NCI-H345 treated with DMSO at 0.1 percent for 48 hours (cell line): ENCODE measurements around the gene SKAP2.

ENCODE experiments used
- DNase-seq: peaks from one replicate; lab custom pipeline; 2025; ENCODE audit not compliant: unreplicated experiment; lab: John Stamatoyannopoulos, UW

SKAP2 gene

GRCh38 chr7:26698194-26698593 lies 166.2 kb downstream of the SKAP2 start:
- DNase-seq: no peak

GRCh38 chr7:26696978-26697377 lies 167.4 kb downstream of the SKAP2 start:
- DNase-seq: no peak

DNA sequence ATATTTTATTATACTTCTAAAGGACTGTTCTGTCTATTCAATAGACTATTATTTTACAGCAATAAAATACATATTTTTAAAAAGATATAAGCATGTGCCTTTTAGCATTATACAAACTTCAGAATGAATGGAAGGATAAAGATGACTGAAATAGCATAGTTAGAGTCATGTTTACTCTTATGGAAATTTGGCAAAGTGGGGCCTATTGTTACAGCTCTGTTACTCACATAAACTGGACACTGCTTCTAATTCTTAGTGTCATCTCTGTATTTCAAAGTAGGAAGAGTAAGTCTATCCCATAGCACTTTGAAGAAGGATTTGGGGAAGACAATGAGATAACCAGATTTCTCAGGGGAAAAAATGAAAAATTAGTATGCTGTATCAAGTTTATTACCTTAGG lies 168.2 kb downstream of the SKAP2 start:
- DNase-seq: no peak

DNA sequence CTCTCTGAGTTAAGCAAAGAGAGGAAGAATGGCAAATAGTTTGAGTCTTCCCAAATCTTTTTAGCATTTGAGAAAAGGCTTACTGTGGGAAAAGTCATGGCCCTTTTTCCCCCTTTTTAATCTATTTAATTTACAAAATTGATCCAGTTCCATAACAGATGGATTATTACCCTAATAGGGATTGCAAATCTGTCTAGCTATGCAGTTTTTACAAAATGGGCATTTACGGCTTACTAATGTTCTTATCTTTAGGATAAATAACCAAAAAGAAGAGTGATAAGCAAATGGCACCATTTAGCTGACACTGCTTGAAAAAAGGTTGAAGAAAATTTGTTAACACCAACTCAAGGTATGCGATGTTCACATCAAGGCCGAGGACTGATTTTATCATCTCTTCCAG lies 169.7 kb downstream of the SKAP2 start:
- DNase-seq: no peak

GRCh38 chr7:26694141-26694540 lies 170.2 kb downstream of the SKAP2 start:
- DNase-seq: no peak

DNA sequence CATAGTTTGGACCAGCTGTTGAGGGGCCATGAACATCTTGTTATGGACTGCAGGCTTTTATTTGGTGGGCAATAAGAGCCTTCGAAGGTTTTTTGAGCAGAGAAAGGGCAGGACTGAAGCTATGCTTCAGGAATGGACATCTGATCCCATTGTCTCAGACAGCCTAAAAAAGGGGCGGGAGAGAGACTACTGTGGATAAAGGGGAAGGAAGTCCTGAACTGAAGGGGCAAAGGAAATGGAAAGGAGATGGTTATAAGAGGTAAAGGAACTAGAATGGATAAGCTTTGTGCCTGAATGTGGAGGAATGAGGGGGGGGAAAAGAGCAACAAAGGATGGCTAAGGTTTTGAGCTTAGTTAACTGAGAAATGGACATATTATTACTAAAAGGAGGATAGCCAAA lies 172.5 kb downstream of the SKAP2 start:
- DNase-seq: no peak

DNA sequence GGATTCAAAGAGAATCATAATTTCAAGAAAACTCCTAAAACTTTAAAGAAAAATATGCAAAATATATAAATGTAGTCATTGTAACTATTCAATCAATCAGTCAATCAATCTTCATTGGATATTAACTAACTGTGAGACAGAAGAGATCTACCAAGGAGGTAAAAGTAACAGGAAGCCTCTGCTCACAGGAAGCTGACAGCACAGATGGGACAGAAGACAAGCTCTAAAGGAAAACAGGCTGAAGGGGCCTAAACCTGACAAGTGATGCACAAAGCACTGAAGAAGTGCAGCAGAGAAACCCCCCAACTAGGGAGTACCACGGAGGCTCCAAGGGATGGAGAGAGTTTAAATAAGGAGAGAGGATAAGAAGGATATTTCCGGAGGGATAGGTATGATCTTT lies 173.0 kb downstream of the SKAP2 start:
- DNase-seq: no peak

GRCh38 chr7:26690135-26690805 lies 174.1 kb downstream of the SKAP2 start:
- DNase-seq: no peak

DNA sequence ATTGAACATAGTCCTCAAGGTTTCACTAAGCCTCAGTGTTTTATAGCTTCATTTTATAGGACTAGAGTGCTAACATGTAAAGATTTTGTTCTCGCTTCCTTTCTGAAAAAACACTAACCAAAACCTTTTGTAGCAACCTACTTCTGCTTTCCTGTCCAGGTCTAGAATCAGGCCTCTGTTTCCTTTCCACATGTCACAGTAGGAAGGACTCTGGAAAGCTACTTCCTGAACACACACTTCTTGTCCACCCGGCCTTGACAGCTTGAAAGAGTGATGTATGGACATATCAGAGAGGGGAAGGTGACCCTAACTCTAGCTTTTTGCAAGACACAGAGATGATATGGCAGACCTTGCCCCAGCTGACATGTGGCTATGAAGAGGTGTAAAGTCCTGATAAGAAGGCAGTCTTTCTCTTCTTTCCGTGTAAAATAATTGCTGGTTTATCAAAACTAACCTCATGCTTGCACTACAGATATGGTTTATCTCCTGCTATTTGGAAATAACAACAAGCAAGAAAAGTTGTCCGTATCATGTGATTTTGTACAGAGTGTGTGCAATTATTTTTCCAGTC lies 175.4 kb downstream of the SKAP2 start:
- DNase-seq: no peak

GRCh38 chr7:26688388-26688787 lies 176.0 kb downstream of the SKAP2 start:
- DNase-seq: no peak

DNA sequence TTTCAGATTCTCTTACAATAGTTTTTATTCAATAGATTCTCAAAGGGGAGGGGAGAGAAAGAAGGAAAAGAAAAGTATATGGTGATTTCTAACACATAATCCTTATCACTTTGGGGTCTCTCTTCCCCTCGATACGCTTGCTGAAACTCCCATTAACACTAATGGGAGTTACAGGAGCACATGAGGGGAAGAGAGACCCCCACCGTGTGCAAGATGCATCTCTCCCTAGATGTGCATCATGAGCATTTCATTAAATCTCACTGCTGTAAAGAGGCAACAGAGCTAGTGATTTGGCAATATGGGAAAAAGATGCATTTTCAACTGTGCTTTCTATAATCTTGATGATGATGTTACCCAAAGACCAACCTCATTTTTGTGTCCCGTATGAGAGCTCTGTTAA lies 177.4 kb downstream of the SKAP2 start:
- DNase-seq: no peak

DNA sequence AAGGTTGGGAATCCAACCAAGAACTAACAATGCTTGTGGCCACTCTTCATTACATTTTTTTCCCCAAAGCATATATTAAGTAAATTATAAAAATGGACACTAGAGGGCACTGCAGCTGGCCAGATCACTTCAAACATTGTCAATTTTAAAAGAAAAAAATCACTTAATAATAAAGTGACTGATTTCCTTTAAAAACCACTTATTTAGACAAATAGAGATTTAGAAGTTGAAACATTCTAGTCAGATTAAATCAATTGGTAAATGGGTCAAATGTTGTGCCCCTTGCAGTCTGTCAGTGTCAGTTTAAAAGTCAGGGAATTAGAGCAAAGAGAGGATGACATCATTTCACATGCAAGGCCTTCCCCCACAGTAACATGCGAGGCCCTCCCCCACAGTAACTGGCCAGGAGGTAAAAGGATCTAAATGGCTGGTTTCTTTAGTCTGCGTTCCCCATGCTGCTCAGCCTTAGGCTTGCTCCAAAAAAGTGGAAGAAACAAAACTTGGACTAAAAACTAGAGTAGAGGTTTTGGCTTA lies 177.9 kb downstream of the SKAP2 start:
- DNase-seq: peak; percentile 47

- no peak for DNase-seq
Observed at GRCh38 chr7:26685606-26686005, 178.8 kb downstream of the SKAP2 start.

DNA sequence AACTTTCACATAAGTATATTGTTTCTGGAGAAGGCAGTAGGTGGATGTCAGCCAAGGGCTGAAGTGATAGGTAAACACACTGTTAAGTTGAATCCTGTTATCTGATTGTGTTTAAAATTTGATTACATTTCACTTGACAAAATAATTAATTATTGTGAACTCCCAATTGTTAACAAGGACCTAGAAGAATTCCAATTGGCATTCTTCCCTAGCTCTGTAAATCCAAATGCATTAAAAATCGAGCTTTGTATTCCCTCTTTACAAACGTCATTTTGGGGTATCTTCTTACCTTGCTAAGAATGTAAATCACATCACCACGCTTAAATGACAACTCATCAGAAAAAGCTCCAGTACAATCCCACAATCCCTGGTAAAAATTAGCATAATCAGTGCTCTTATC lies 179.9 kb downstream of the SKAP2 start:
- DNase-seq: peak; percentile 39

- DNase-seq: no peak
Observed at GRCh38 chr7:26683277-26683676, 181.1 kb downstream of the SKAP2 start.

GRCh38 chr7:26681819-26682418 lies 182.5 kb downstream of the SKAP2 start:
- DNase-seq: no peak

GRCh38 chr7:26680587-26680986 lies 183.8 kb downstream of the SKAP2 start:
- DNase-seq: no peak

GRCh38 chr7:26675143-26675887 lies 189.1 kb downstream of the SKAP2 start:
- no peak for DNase-seq

DNA sequence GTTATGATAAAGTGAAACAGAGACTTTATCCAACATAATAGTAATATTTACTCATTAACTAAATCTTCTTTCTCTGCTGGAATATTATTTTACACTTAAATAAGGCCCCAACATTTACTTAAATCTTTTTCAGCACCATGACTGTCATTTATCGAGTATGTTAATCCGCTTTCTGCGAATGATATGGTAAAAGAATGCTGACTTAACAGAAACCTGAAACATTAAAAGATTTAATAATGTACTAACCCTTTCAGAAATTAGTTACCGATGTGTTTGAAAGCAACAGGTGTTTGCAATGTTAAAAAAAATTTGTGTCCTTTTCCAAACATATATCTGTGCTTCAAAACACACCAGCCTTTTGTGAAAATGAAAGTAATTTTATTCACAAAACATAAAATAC lies 190.5 kb downstream of the SKAP2 start:
- DNase-seq: no peak

DNA sequence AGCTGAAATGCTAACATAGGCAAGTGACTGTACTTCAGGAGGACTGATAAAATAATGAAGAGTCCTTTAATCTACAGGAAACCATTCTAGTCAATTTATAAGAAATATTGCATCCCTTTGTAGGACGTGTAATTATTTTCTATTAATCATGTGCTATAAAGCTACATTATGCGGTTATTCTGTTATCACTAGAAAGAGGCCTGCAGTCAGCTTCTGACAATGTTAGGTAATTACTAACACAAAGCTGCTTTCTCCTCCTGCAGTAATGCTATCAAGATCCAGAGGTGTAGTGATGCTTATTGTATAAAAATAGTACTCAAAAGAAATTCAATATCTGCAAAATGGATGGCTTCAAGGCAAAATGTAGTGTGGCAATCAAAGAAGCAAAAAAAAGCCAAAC lies 191.1 kb downstream of the SKAP2 start:
- DNase-seq: no peak

GRCh38 chr7:26670841-26671240 lies 193.5 kb downstream of the SKAP2 start:
- no peak for DNase-seq

- no peak for DNase-seq
Observed at GRCh38 chr7:26670290-26670689, 194.1 kb downstream of the SKAP2 start.
